Suprapubic skin (tissue), 4 donors: ENCODE data around the gene ADAMTS8. TPM values are rescaled to one million over a fixed set of nuclear protein-coding genes. Genes with fewer than 3 reads are reported as not detected.

Experiments
- DNase-seq, 2 donors: peaks; one replicate each; pipeline ENCODE4 v3.0.0-alpha.2; 2019; ENCODE audit warnings: low spot score in 2 of 2
- H3K27ac ChIP-seq: fragments of 200-600 bp; sonication (generic); one replicate; pipeline ENCODE4 v1.5.1; 2019
- H3K27me3 ChIP-seq: fragments of 200-600 bp; sonication (generic); one replicate; pipeline ENCODE4 v1.5.1; 2019
- H3K36me3 ChIP-seq: fragments of 200-600 bp; sonication (generic); one replicate; pipeline ENCODE4 v1.5.1; 2019
- H3K4me1 ChIP-seq: fragments of 200-600 bp; sonication (generic); one replicate; pipeline ENCODE4 v1.5.1; 2019
- H3K4me3 ChIP-seq: fragments of 200-600 bp; sonication (generic); one replicate; pipeline ENCODE4 v1.5.1; 2019; ENCODE audit warnings: mild to moderate bottlenecking
- H3K9me3 ChIP-seq: fragments of 200-600 bp; sonication (generic); one replicate; pipeline ENCODE4 v1.5.1; 2019
- CTCF ChIP-seq, 2 donors: fragments of 200-600 bp in 1 of 2; fragments of 450-650 bp in 1 of 2; sonication (generic) in 1 of 2; IDR thresholded peaks; one replicate each; pipeline ENCODE4 v1.5.1; 2016 to 2019; ENCODE audit warnings: antibody characterized with exemption in 2 of 2, mild to moderate bottlenecking in 1 of 2, moderate library complexity in 1 of 2
- EP300 ChIP-seq: sonication (generic); formaldehyde crosslinking; IDR thresholded peaks from one replicate; pipeline ENCODE4 v1.6.1; 2017; ENCODE audit warnings: antibody characterized with exemption
- POLR2A ChIP-seq, 2 donors: fragments of 450-650 bp; IDR thresholded peaks; one replicate each; pipeline ENCODE4 v1.6.1; 2017; ENCODE audit warnings: antibody characterized with exemption in 2 of 2, mild to moderate bottlenecking in 2 of 2, moderate library complexity in 2 of 2
- POLR2AphosphoS5 ChIP-seq, 3 donors: sonication (generic); formaldehyde crosslinking; IDR thresholded peaks; one replicate each; pipeline ENCODE4 v1.6.1; 2017; ENCODE audit warnings: antibody characterized with exemption in 3 of 3
- WGBS: methylation state at CpG from one replicate; pipeline ENCODE4 v1.1.5; 2018; 5-methylcytosine and 5-hydroxymethylcytosine counted together
- total RNA-seq, 4 donors: library from RNA; depleted of rRNA; stranded (reverse); fragments of >200 nt; gene quantifications; one replicate each; pipeline ENCODE4 v1.1.0, GENCODE V29; 2016

Gene ADAMTS8
- total RNA-seq, 4 donors from 2014 or later = 0.30 to 0.72 (median 0.65) TPM

- H3K36me3 ChIP-seq = no peaks in the 10 kb centered on the region
- WGBS = 89% methylated on average over 6 of the region's 11 CpGs
- no peaks in the 10 kb centered on the region for H3K27me3 ChIP-seq
- no peak overlapping the region for H3K4me3 ChIP-seq
- no peaks in the 10 kb centered on the region for H3K9me3 ChIP-seq
- DNase-seq = no peak
- peaks cover 19% of the 10 kb centered on the region for H3K4me1 ChIP-seq
- no peak overlapping the region for H3K27ac ChIP-seq
- no peak for TF ChIP-seq EP300
- TF ChIP-seq POLR2A (IDR thresholded peaks at IDR 0.05) = no peak
- no peak for TF ChIP-seq CTCF (IDR thresholded peaks at IDR 0.05)
- TF ChIP-seq POLR2AphosphoS5 (IDR thresholded peaks at IDR 0.05) = no peak
Measured at GRCh38 chr11:130405428-130405827, 23.0 kb downstream of the ADAMTS8 start.

- Histone ChIP-seq H3K9me3 (no peaks in the 10 kb centered on the region), H3K4me3 (no peak overlapping the region), H3K4me1 (peaks cover 19% of the 10 kb centered on the region), H3K36me3 (no peaks in the 10 kb centered on the region), H3K27me3 (no peaks in the 10 kb centered on the region), H3K27ac (no peak overlapping the region)
- TF ChIP-seq CTCF (IDR thresholded peaks at IDR 0.05) = no peak
- TF ChIP-seq EP300 = no peak
- no peak for TF ChIP-seq POLR2AphosphoS5 (IDR thresholded peaks at IDR 0.05)
- no peak for TF ChIP-seq POLR2A (IDR thresholded peaks at IDR 0.05)
- DNase-seq = no peak
- WGBS = 62% methylated on average over 5 of the region's 5 CpGs
Measured at GRCh38 chr11:130404727-130405126, 23.7 kb downstream of the ADAMTS8 start.

DNA sequence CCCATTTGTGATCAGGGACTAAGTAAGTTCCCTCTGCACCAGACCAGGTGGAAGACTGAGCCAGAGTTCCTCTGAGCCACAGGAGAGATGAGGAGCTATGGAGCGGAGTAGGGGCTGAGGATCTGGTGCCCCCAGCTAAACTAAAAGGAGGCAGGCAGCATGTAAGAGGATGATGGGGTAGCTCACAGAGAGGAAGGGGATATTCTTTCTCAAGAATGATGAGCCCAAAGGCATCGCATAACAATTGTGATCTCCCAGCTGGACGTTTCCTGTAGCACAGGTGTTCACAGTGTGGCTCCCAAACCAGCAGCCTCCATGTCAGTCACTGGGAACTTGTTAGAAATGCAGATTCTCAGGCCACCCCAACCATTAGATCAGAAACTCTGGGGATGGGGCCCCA lies 24.4 kb downstream of the ADAMTS8 start:
- 92% methylated on average over 3 of the region's 3 CpGs for WGBS
- H3K36me3 ChIP-seq = no peaks in the 10 kb centered on the region

DNA sequence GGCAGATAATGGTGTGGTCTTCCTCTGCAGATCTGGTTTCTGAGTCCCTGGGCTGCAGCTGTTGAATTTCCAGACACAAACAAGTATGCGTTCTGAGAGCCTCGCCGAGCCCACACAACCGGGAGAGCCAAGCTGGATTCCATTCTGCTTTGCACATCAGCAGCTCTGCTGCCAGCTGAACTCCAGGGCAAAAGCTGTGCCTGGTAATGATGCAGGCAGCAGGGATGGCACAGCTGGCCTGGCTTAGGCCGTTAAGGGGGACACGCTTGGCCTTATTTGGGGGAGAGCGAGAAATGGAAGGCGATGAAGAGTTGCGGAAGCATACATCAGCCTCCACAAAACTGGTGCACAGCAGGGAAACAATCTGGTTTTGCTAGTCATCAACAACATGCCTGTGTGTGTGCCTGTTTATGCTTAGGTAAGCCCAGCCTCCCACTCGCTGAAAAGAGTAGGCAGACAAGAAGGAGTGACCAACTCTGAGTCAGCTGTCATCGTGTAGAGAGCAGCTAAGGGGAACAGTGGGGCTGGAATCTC lies 25.1 kb downstream of the ADAMTS8 start:
- H3K4me3 ChIP-seq = no peak overlapping the region
- no peaks in the 10 kb centered on the region for H3K27me3 ChIP-seq
- H3K27ac ChIP-seq = peak overlapping the region; percentile 1
- peaks cover 19% of the 10 kb centered on the region for H3K4me1 ChIP-seq
- 28% methylated on average over 11 of the region's 11 CpGs for WGBS
- DNase-seq = no peak
- no peak for TF ChIP-seq CTCF (IDR thresholded peaks at IDR 0.05)
- TF ChIP-seq EP300 = peak; percentile 25
- no peaks in the 10 kb centered on the region for H3K9me3 ChIP-seq
- no peaks in the 10 kb centered on the region for H3K36me3 ChIP-seq

More for the DNA sequence above, 24.4 kb downstream of the ADAMTS8 start:
- Histone ChIP-seq H3K9me3 (no peaks in the 10 kb centered on the region), H3K4me1 (peaks cover 19% of the 10 kb centered on the region), H3K4me3 (no peak overlapping the region), H3K27me3 (no peaks in the 10 kb centered on the region), H3K27ac (peak overlapping the region; percentile 1)
- DNase-seq = no peak
- TF ChIP-seq CTCF (IDR thresholded peaks at IDR 0.05) = no peak

DNA sequence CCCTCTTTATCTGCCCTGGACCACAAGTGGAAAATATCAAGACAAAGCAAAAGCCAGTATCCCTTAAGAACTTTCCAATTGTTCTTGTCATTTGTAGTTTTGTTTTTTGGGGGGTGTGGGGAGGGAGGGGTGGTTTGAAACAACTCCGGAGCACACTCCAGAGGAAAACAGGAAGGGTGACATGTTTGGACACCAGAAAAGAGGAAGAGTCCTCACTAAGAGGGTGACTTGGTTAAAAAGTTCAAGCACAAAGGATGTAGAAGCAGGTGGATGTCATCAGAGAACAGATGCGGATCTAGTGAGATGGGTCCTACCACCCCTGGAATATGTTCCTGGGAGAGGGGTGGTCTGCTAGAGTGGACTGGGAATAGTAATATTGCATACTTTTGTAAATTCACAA lies 25.8 kb downstream of the ADAMTS8 start:
- Histone ChIP-seq H3K27ac (peak overlapping the region; percentile 7), H3K36me3 (no peaks in the 10 kb centered on the region), H3K4me1 (peaks cover 16% of the 10 kb centered on the region), H3K4me3 (no peak overlapping the region), H3K27me3 (no peaks in the 10 kb centered on the region), H3K9me3 (no peaks in the 10 kb centered on the region)
- DNase-seq = no peak
- TF ChIP-seq EP300 = no peak
- TF ChIP-seq POLR2A (IDR thresholded peaks at IDR 0.05) = no peak
- no peak for TF ChIP-seq CTCF (IDR thresholded peaks at IDR 0.05)
- no peak for TF ChIP-seq POLR2AphosphoS5 (IDR thresholded peaks at IDR 0.05)
- WGBS = 62% methylated on average over 2 of the region's 2 CpGs
